Measurements from ENCODE around the gene MAGI3.

DNA sequence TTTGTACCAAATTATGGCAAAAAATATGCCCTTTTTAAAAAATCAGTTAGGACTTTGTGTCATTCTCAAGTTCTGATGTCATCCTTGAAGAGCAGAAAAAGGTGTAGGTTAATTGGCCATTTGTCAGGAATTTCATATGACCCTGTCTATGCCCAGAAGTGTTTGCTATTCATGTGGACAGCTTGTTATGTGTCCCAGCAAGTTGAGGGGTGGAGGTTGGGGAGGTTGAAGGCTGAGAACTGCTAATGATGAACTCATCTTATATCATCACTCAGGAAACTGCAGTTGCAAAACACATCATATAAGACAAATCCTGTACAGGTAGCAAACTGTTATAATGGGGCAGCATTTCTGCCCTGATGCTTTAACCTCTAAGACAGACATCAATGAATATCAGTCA lies 262.5 kb downstream of the MAGI3 start:
- TF ChIP-seq ZNF521 (tag by site-specific recombination; IDR thresholded peaks at IDR 0.05) = no peak
- TF ChIP-seq, protein P1, sequence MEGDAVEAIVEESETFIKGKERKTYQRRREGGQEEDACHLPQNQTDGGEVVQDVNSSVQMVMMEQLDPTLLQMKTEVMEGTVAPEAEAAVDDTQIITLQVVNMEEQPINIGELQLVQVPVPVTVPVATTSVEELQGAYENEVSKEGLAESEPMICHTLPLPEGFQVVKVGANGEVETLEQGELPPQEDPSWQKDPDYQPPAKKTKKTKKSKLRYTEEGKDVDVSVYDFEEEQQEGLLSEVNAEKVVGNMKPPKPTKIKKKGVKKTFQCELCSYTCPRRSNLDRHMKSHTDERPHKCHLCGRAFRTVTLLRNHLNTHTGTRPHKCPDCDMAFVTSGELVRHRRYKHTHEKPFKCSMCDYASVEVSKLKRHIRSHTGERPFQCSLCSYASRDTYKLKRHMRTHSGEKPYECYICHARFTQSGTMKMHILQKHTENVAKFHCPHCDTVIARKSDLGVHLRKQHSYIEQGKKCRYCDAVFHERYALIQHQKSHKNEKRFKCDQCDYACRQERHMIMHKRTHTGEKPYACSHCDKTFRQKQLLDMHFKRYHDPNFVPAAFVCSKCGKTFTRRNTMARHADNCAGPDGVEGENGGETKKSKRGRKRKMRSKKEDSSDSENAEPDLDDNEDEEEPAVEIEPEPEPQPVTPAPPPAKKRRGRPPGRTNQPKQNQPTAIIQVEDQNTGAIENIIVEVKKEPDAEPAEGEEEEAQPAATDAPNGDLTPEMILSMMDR (tag by site-specific recombination; IDR thresholded peaks at IDR 0.05) = no peak
